HCT116 (cell line): Measurements from ENCODE around the gene BET1L. TPM values are rescaled to one million over a fixed set of nuclear protein-coding genes. Genes with fewer than 3 reads are reported as not detected.
"Not testable (repeated sequence)": the region's sequence is repeated elsewhere in the genome, so short reads cannot be mapped to it uniquely, and the experiment has no call there.

ENCODE experiments used
- ATAC-seq: fragments of 200-7000 bp; cut with Tn5 transposase; 2 replicates; pipeline ENCODE4 v1.9.1; 2020; ENCODE audit warnings: mild to moderate bottlenecking, moderate library complexity
- BruUV-seq: library from RNA; stranded (reverse); fragments of 400-500 nt; replicated peaks from 2 replicates; lab custom pipeline; 2021; lab: Mats Ljungman, UMichigan
- CTCF ChIA-PET: fragments of 300-600 bp; sonication (Branson Sonifier 250); formaldehyde crosslinking; loops from one replicate; lab custom pipeline; 2021; ENCODE audit warnings: antibody characterized with exemption; lab: Charles Lee
- POLR2A ChIA-PET: fragments of 300-600, 350-600 bp; sonication (Branson Sonifier 250); formaldehyde crosslinking; loops from one replicate; lab custom pipeline; 2021; ENCODE audit warnings: antibody characterized with exemption; lab: Charles Lee
- RAD21 ChIA-PET, 2 experiments: fragments of 300-600 bp; sonication (Branson Sonifier 250); formaldehyde crosslinking; loops; one replicate each; lab custom pipeline; 2023; ENCODE audit warnings: low total read pairs in 2 of 2; ENCODE audit not compliant: uncharacterized antibody in 2 of 2, unreplicated experiment in 2 of 2, low non-redundant PET in 1 of 2; lab: Charles Lee
- DNase-seq: peaks from one replicate; pipeline ENCODE4 v3.0.0-alpha.2; 2010; ENCODE audit warnings: low read depth, low spot score
- H2AFZ ChIP-seq: fragments of 200-600 bp; shearing (Covaris generic), sonication (generic); 2 replicates; pipeline ENCODE4 v1.6.1; 2017; ENCODE audit warnings: low read depth, mixed run types, mixed read lengths, antibody characterized with exemption, low read length; ENCODE audit not compliant: poor library complexity, severe bottlenecking
- H3K27ac ChIP-seq: 2 replicates; pipeline ENCODE4 v1.5.1; 2012; ENCODE audit warnings: low read depth, low read length
- H3K27me3 ChIP-seq: fragments of 200-600 bp; sonication (generic); 2 replicates; pipeline ENCODE4 v1.6.1; 2016; ENCODE audit warnings: mixed run types, low read length, mixed read lengths; ENCODE audit not compliant: insufficient read depth
- H3K36me3 ChIP-seq, 2 experiments: fragments of 200-500 bp in 1 of 2; fragments of 200-600 bp in 1 of 2; sonication (Bioruptor generic) in 1 of 2; sonication (generic) in 1 of 2; 2 replicates each; pipeline versions ENCODE4 v1.5.1 to v1.6.1; 2014 to 2016; ENCODE audit warnings: low read length in 2 of 2, inconsistent platforms in 1 of 2, mixed read lengths in 1 of 2, mixed run types in 1 of 2; ENCODE audit not compliant: insufficient read depth in 2 of 2, control insufficient read depth in 1 of 2
- H3K4me1 ChIP-seq, 2 experiments: fragments of 200-600 bp in 1 of 2; sonication (generic) in 1 of 2; 2 replicates each; pipeline versions ENCODE4 v1.5.1 to v1.6.1; 2012 to 2017; ENCODE audit warnings: low read length in 2 of 2, inconsistent platforms in 1 of 2, mild to moderate bottlenecking in 1 of 2, mixed read lengths in 1 of 2, mixed run types in 1 of 2, moderate library complexity in 1 of 2; ENCODE audit not compliant: insufficient read depth in 2 of 2, control insufficient read depth in 1 of 2
- H3K4me2 ChIP-seq: fragments of 200-600 bp; sonication (generic); 2 replicates; pipeline ENCODE4 v1.6.1; 2017; ENCODE audit warnings: mixed run types, low read length, mixed read lengths
- H3K4me3 ChIP-seq, 2 experiments: fragments of 200-600 bp in 1 of 2; sonication (generic) in 1 of 2; replicated peaks in 1 of 2; 2 replicates each; pipeline ENCODE4 v1.5.1; 2011 to 2016; ENCODE audit warnings: low read length in 2 of 2, control low read depth in 1 of 2, low read depth in 1 of 2, mild to moderate bottlenecking in 1 of 2, mixed read lengths in 1 of 2, mixed run types in 1 of 2
- H3K79me2 ChIP-seq: fragments of 200-600 bp; sonication (generic); 2 replicates; pipeline ENCODE4 v1.6.1; 2017; ENCODE audit warnings: mild to moderate bottlenecking, mixed run types, low read length, moderate library complexity, mixed read lengths; ENCODE audit not compliant: insufficient read depth
- H3K9ac ChIP-seq: fragments of 200-600 bp; sonication (generic); 2 replicates; pipeline ENCODE4 v1.6.1; 2016; ENCODE audit warnings: low read length, mixed read lengths
- H3K9me2 ChIP-seq: fragments of 200-600 bp; sonication (generic), shearing (Covaris generic); 2 replicates; pipeline ENCODE4 v1.6.1; 2017; ENCODE audit warnings: mixed run types, mild to moderate bottlenecking, moderate library complexity; ENCODE audit not compliant: insufficient read depth
- H3K9me3 ChIP-seq, 2 experiments: fragments of 200-500 bp in 1 of 2; fragments of 200-600 bp in 1 of 2; sonication (Bioruptor generic) in 1 of 2; sonication (generic) in 1 of 2; 2 replicates each; pipeline ENCODE4 v1.6.1; 2014 to 2017; ENCODE audit warnings: low read length in 2 of 2, mixed read lengths in 2 of 2, inconsistent platforms in 1 of 2, low read depth in 1 of 2, mild to moderate bottlenecking in 1 of 2, mixed run types in 1 of 2, moderate library complexity in 1 of 2; ENCODE audit not compliant: control insufficient read depth in 1 of 2, insufficient read depth in 1 of 2
- H4K20me1 ChIP-seq: fragments of 200-600 bp; sonication (generic), shearing (Covaris generic); 2 replicates; pipeline ENCODE4 v1.6.1; 2017; ENCODE audit warnings: mixed run types, mild to moderate bottlenecking, moderate library complexity; ENCODE audit not compliant: insufficient read depth
- ATF3 ChIP-seq: IDR thresholded peaks from 2 replicates; pipeline ENCODE4 v1.6.1; 2012
- CBX3 ChIP-seq: IDR thresholded peaks from 2 replicates; pipeline ENCODE4 v1.6.1; 2012; ENCODE audit warnings: low read depth
- CTCF ChIP-seq, 3 experiments: fragments of 200-600 bp in 1 of 3; sonication (generic) in 1 of 3; IDR thresholded peaks in 2 of 3; conservative IDR thresholded peaks in 1 of 3; 2 replicates each; pipeline ENCODE4 v1.5.1; 2012 to 2017; ENCODE audit warnings: low read depth in 2 of 3, low read length in 2 of 3, antibody characterized with exemption in 1 of 3, borderline replicate concordance in 1 of 3, control low read depth in 1 of 3, mild to moderate bottlenecking in 1 of 3, mixed read lengths in 1 of 3, mixed run types in 1 of 3, moderate library complexity in 1 of 3; ENCODE audit not compliant: insufficient read depth in 1 of 3
- EGR1 ChIP-seq: IDR thresholded peaks from 2 replicates; pipeline ENCODE4 v1.6.1; 2012; ENCODE audit warnings: low read depth
- ELF1 ChIP-seq: IDR thresholded peaks from 2 replicates; pipeline ENCODE4 v1.6.1; 2012; ENCODE audit warnings: low read depth, borderline replicate concordance
- EZH2 ChIP-seq: fragments of 200-600 bp; sonication (generic); IDR thresholded peaks from 2 replicates; pipeline ENCODE4 v1.6.1; 2017; ENCODE audit warnings: antibody characterized with exemption, mixed run types
- FOSL1 ChIP-seq: IDR thresholded peaks from 2 replicates; pipeline ENCODE4 v1.6.1; 2012; ENCODE audit warnings: low read depth
- JUND ChIP-seq: IDR thresholded peaks from 2 replicates; pipeline ENCODE4 v1.6.1; 2012
- POLR2A ChIP-seq: IDR thresholded peaks from 2 replicates; pipeline ENCODE4 v1.7.0; 2011; ENCODE audit warnings: borderline replicate concordance; ENCODE audit not compliant: insufficient read depth, insufficient read length; ENCODE audit errors: extremely low read depth
- POLR2AphosphoS5 ChIP-seq: IDR thresholded peaks from 2 replicates; pipeline ENCODE4 v1.6.1; 2011; ENCODE audit warnings: mild to moderate bottlenecking, low read depth, low read length, moderate library complexity
- RAD21 ChIP-seq: IDR thresholded peaks from 2 replicates; pipeline ENCODE4 v1.6.1; 2012; ENCODE audit warnings: low read depth, mild to moderate bottlenecking
- SRF ChIP-seq: IDR thresholded peaks from 2 replicates; pipeline ENCODE4 v1.6.1; 2012; ENCODE audit warnings: low read depth
- TCF7L2 ChIP-seq: IDR thresholded peaks from 2 replicates; pipeline ENCODE4 v1.7.0; 2011; ENCODE audit warnings: borderline replicate concordance, inconsistent platforms; ENCODE audit not compliant: insufficient read depth, insufficient read length; ENCODE audit errors: extremely low read depth
- YY1 ChIP-seq: IDR thresholded peaks from 2 replicates; pipeline ENCODE4 v1.6.1; 2011; ENCODE audit warnings: low read length, low read depth, moderate library complexity, mild to moderate bottlenecking; ENCODE audit not compliant: insufficient replicate concordance; ENCODE audit errors: extremely low read depth
- ZFX ChIP-seq: fragments of 450-650 bp; IDR thresholded peaks from 2 replicates; pipeline ENCODE4 v1.6.1; 2017
- ZNF274 ChIP-seq: fragments of 200-500 bp; sonication (Bioruptor generic); IDR thresholded peaks from 2 replicates; pipeline ENCODE4 v1.6.1; 2014; ENCODE audit warnings: mild to moderate bottlenecking, low read depth, low read length, inconsistent platforms
- intact Hi-C: fragments of 100-400 bp; cut with micrococcal nuclease; formaldehyde crosslinking; loops from 2 replicates; pipeline ENCODE4 v1.10.0; 2022
- total RNA-seq: library from RNA; stranded (reverse); gene quantifications from one replicate; pipeline ENCODE4 v1.2.1, GENCODE V29; 2021; ENCODE audit not compliant: unreplicated experiment

Gene BET1L
- total RNA-seq, 1 experiment from 2014 or later: 49.1 TPM

GRCh38 chr11:238346-238745 is 31.1 kb upstream of the BET1L start:
- DNase-seq, RAD21 ChIA-PET, H3K27ac ChIP-seq, H2AFZ ChIP-seq, ATAC-seq, H3K9me2 ChIP-seq, H3K9me3 ChIP-seq, BruUV-seq, H3K27me3 ChIP-seq, H4K20me1 ChIP-seq, POLR2A ChIA-PET: not testable (repeated sequence)
- CTCF ChIA-PET: interaction anchor here (1.3 kb wide), 2 partner anchors 12 to 118 kb away, joined by 3 read pairs; no protein-coding TSS in a partner anchor
- peaks cover 69% of the 10 kb centered on the region for H3K79me2 ChIP-seq
- peak overlapping the region; percentile 83 for H3K4me2 ChIP-seq
- peak overlapping the region; percentile 76 to 87 for H3K4me3 ChIP-seq
- H3K36me3 ChIP-seq: peaks cover 24 to 34% of the 10 kb centered on the region in 2 experiments; a peak in 3 of 4 replicates
- H3K9ac ChIP-seq: peak overlapping the region; percentile 82
- intact Hi-C loops: loop anchor here (5.0 kb wide), 2 partner anchors 49 to 214 kb away; partner anchors contain the start of genes PGGHG and PTDSS2
- H3K4me1 ChIP-seq: peaks cover 6 to 20% of the 10 kb centered on the region in 2 experiments; a peak in 3 of 4 replicates

- DNase-seq: peak; percentile 56
- TF ChIP-seq ATF3: no peak
- TF ChIP-seq YY1: peak; percentile 58
- TF ChIP-seq JUND: no peak
- peak; percentile 7 for TF ChIP-seq POLR2A
- TF ChIP-seq ZNF274: no peak
- TF ChIP-seq FOSL1: no peak
- peak; percentile 43; the same call in 1 of the 2 replicates for TF ChIP-seq ZFX
- peak; percentile 71; the same call in 1 of the 2 replicates for TF ChIP-seq EGR1
- TF ChIP-seq EZH2: no peak
- no peak for TF ChIP-seq CTCF (IDR thresholded peaks at IDR 0.05 in 2 of 3, conservative IDR thresholded peaks at IDR 0.05 in 1 of 3; ENCODE audit: borderline replicate concordance in 1 of 3, insufficient read depth in 1 of 3, low read depth in 2 of 3, low read length in 2 of 3)
- no peak for TF ChIP-seq RAD21
- TF ChIP-seq TCF7L2: no peak
- TF ChIP-seq CBX3: no peak
- TF ChIP-seq ELF1: peak; percentile 45; the same call in 1 of the 2 replicates
- no peak for TF ChIP-seq SRF
- no peak; the same call in 1 of the 2 replicates for TF ChIP-seq POLR2AphosphoS5
Measured at GRCh38 chr11:236774-237767, 29.9 kb upstream of the BET1L start, which contains the start of gene PSMD13. TSS of gene PSMD13 (plus strand) at chr11:236976. CDS start at chr11:237050, 74 bp downstream.

More at GRCh38 chr11:236774-237767, 29.9 kb upstream of the BET1L start, which contains the start of gene PSMD13:
- H4K20me1 ChIP-seq: 0 out of 2 replicates have a peak, but pooled peaks cover 4% of the 10 kb centered on the region
- no peaks in the 10 kb centered on the region for H3K27me3 ChIP-seq
- ChIA-PET POLR2A (no interaction called here), CTCF (interaction anchor here (1.3 to 1.9 kb wide), 2 partner anchors 14 to 119 kb away, joined by 3 to 6 read pairs; no protein-coding TSS in a partner anchor), RAD21 (no interaction called here)
- H3K9ac ChIP-seq: peak within 1 kb of the TSS; percentile 82
- no peaks in the 10 kb centered on the region for H3K9me2 ChIP-seq
- H3K36me3 ChIP-seq: peaks cover 15 to 24% of the 10 kb centered on the region in 2 experiments; a peak in 3 of 4 replicates
- no peak within 1 kb of the TSS for H2AFZ ChIP-seq
- peaks cover 59% of the 10 kb centered on the region for H3K79me2 ChIP-seq
- no peaks in the 10 kb centered on the region for H3K9me3 ChIP-seq
- peak within 1 kb of the TSS; percentile 76 to 94 for H3K4me3 ChIP-seq
- peak; percentile 88 for ATAC-seq
- H3K4me2 ChIP-seq: peak within 1 kb of the TSS; percentile 83
- TSS peak; percentile 58 for BruUV-seq
- H3K27ac ChIP-seq: peak within 1 kb of the TSS; percentile 92
- intact Hi-C loops: loop anchor here (1.0 to 5.0 kb wide), 3 partner anchors 30 to 215 kb away; partner anchors contain the start of genes BET1L, PGGHG, PTDSS2 and RIC8A
- peaks cover 6 to 20% of the 10 kb centered on the region in 2 experiments; a peak in 3 of 4 replicates for H3K4me1 ChIP-seq
